ENCODE measurements around the gene VMP1. TPM values are rescaled to one million over a fixed set of nuclear protein-coding genes. Genes with fewer than 3 reads are reported as not detected.

VMP1 gene
- total and polyA plus RNA-seq, 2 of the 13 experiments (the other 11 are each of a cell fraction or from before 2014, with no cell fraction given): 186 to 271 TPM

- TF ChIP-seq, protein P1, sequence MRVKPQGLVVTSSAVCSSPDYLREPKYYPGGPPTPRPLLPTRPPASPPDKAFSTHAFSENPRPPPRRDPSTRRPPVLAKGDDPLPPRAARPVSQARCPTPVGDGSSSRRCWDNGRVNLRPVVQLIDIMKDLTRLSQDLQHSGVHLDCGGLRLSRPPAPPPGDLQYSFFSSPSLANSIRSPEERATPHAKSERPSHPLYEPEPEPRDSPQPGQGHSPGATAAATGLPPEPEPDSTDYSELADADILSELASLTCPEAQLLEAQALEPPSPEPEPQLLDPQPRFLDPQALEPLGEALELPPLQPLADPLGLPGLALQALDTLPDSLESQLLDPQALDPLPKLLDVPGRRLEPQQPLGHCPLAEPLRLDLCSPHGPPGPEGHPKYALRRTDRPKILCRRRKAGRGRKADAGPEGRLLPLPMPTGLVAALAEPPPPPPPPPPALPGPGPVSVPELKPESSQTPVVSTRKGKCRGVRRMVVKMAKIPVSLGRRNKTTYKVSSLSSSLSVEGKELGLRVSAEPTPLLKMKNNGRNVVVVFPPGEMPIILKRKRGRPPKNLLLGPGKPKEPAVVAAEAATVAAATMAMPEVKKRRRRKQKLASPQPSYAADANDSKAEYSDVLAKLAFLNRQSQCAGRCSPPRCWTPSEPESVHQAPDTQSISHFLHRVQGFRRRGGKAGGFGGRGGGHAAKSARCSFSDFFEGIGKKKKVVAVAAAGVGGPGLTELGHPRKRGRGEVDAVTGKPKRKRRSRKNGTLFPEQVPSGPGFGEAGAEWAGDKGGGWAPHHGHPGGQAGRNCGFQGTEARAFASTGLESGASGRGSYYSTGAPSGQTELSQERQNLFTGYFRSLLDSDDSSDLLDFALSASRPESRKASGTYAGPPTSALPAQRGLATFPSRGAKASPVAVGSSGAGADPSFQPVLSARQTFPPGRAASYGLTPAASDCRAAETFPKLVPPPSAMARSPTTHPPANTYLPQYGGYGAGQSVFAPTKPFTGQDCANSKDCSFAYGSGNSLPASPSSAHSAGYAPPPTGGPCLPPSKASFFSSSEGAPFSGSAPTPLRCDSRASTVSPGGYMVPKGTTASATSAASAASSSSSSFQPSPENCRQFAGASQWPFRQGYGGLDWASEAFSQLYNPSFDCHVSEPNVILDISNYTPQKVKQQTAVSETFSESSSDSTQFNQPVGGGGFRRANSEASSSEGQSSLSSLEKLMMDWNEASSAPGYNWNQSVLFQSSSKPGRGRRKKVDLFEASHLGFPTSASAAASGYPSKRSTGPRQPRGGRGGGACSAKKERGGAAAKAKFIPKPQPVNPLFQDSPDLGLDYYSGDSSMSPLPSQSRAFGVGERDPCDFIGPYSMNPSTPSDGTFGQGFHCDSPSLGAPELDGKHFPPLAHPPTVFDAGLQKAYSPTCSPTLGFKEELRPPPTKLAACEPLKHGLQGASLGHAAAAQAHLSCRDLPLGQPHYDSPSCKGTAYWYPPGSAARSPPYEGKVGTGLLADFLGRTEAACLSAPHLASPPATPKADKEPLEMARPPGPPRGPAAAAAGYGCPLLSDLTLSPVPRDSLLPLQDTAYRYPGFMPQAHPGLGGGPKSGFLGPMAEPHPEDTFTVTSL (CRISPR knock-in tag; IDR thresholded peaks at IDR 0.05; ENCODE audit: borderline replicate concordance): no peak
- TF ChIP-seq SP4 (CRISPR knock-in tag; IDR thresholded peaks at IDR 0.05) (peak; percentile 60; the same call in 1 of the 2 replicates), PATZ1 (CRISPR knock-in tag; IDR thresholded peaks at IDR 0.05) (peak; percentile 82), RFXAP (CRISPR knock-in tag; IDR thresholded peaks at IDR 0.05; ENCODE audit: borderline replicate concordance) (no peak), ZNF383 (CRISPR knock-in tag; IDR thresholded peaks at IDR 0.05; ENCODE audit: borderline replicate concordance) (peak; percentile 98), CEBPG (CRISPR knock-in tag; IDR thresholded peaks at IDR 0.05) (no peak; the same call in 1 of the 2 replicates), KMT2A (CRISPR knock-in tag; IDR thresholded peaks at IDR 0.05) (0 out of 2 replicates have a peak, but pooled peaks have one; percentile 39), KDM2A (CRISPR knock-in tag; IDR thresholded peaks at IDR 0.05; ENCODE audit: borderline replicate concordance, low read depth) (peak; percentile 75), IRF2 (CRISPR knock-in tag; IDR thresholded peaks at IDR 0.05) (peak; percentile 15), ZNF598 (CRISPR knock-in tag; IDR thresholded peaks at IDR 0.05; ENCODE audit: borderline replicate concordance) (0 out of 2 replicates have a peak, but pooled peaks have one; percentile 37), SRSF4 (IDR thresholded peaks at IDR 0.05; ENCODE audit: low read depth, low read length, poor library complexity, severe bottlenecking) (no peak), XBP1 (CRISPR knock-in tag; IDR thresholded peaks at IDR 0.05) (0 out of 2 replicates have a peak, but pooled peaks have one; percentile 51), MAF1 (CRISPR knock-in tag; IDR thresholded peaks at IDR 0.05; ENCODE audit: borderline replicate concordance) (no peak; the same call in 1 of the 2 replicates), ETV5 (CRISPR knock-in tag; IDR thresholded peaks at IDR 0.05; ENCODE audit: borderline replicate concordance) (peak; percentile 50; the same call in 1 of the 2 replicates), MXI1 (IDR thresholded peaks at IDR 0.05; ENCODE audit: borderline replicate concordance, low read depth, low read length) (peak; percentile 80; the same call in 2 of the 3 replicates), ZNF737 (CRISPR knock-in tag; IDR thresholded peaks at IDR 0.05; ENCODE audit: borderline replicate concordance) (no peak)
Measured at GRCh38 chr17:59842901-59843652, 135.6 kb downstream of the VMP1 start (continued).
